Urothelium cell line (cell line): Measurements from ENCODE around the gene PANX3.
"Not testable (repeated sequence)": the region's sequence is repeated elsewhere in the genome, so short reads cannot be mapped to it uniquely, and the experiment has no call there.

Experiments
- DNase-seq: peaks from one replicate; pipeline ENCODE4 v3.0.0; 2011; ENCODE audit warnings: low spot score, mixed read lengths
- FAIRE-seq: peaks from 2 replicates; lab custom pipeline; 2011; peaks lifted over from hg19 to GRCh38; lab: Jason Lieb, UNC

The PANX3 gene, protein sequence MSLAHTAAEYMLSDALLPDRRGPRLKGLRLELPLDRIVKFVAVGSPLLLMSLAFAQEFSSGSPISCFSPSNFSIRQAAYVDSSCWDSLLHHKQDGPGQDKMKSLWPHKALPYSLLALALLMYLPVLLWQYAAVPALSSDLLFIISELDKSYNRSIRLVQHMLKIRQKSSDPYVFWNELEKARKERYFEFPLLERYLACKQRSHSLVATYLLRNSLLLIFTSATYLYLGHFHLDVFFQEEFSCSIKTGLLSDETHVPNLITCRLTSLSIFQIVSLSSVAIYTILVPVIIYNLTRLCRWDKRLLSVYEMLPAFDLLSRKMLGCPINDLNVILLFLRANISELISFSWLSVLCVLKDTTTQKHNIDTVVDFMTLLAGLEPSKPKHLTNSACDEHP

DNA sequence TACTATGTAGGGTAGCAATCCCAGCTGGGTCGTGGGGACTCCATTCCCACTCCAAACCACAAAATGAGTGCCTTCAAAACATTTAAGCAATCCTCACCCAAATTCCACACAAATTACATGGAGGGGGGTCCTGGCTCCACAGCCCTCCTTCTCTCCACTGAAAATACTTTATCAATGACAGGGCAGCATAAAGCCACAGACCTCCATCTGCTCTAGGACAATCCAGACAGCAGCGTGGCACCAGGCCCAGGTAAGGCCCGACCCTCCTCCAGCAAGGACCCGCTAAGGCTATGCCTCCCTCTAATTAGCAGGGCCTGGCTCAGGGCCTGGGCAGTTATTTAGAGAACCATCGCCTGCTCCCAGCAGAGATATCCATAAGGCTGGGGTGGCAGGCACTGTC, at the start of gene PANX3:
Gene PANX3, plus strand, starts transcription at position 365 of the 400 bp plus-strand sequence. CDS start 129 bp downstream, outside the sequence.
- no peak for FAIRE-seq
- no peak for DNase-seq

DNA sequence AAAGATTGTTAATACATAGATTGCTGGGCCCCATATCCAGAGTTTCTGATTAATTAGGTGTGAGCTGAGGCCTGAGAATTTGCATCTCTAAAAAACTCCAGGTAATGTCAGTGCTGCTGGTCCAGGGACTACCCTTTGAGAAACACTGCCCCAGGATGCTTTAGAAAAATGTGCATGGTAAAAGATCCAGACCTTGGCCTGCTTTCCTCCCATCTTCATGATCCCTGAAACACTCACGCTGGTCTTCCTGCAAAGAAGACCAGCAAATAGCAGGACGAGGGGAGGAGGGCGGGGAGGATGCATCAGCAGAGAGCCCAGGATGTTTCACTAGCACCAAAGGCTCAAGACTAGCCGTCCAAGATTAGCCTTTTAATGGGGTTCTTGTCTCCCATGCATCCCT, 41.5 kb upstream of the PANX3 start, which contains the start of gene OR8A1:
Gene OR8A1, plus strand, starts transcription at position 301 of the 400 bp plus-strand sequence. CDS start 123 bp downstream, outside the sequence.
- FAIRE-seq: no peak
- no peak for DNase-seq

DNA sequence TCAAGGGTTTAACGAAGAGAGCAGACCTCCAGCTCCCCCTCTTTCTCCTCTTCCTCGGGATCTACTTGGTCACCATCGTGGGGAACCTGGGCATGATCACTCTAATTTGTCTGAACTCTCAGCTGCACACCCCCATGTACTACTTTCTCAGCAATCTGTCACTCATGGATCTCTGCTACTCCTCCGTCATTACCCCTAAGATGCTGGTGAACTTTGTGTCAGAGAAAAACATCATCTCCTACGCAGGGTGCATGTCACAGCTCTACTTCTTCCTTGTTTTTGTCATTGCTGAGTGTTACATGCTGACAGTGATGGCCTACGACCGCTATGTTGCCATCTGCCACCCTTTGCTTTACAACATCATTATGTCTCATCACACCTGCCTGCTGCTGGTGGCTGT, 41.1 kb upstream of the PANX3 start:
- FAIRE-seq (no peak), DNase-seq (no peak)

DNA sequence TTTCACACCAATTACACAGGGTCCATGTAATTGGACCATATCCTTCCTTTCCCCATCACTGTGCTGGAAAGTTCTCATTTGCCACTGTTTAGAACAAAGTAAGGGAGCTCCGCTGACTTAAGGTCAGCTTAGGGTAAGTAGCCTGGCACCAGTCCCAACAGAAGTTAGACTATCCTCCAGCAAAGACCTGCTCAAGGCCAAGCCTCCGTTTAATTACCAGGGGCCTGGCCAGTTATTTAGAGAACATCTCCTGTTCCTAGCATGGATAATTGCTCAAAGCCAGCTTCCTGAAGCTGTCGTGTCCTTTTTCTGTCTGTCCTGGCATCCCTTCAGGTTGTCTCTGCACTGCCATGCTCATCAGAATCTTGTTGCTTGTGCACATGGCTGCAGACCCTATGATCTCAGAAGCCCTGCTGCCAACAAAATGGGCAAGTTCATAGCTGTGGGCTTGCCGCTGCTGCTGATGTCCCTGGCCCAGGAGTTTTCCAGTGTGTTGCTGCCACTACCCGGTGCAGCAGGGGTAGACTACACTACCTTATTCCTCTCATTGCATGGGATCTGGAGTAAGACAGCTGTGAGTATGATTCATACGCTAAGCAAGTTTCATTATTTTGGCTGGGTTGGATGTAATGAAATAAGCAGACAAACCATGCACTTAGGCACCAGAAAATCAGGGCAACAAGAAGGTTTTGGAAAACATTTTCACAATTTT, 33.4 kb upstream of the PANX3 start:
- no peak for DNase-seq
- no peak for FAIRE-seq

DNA sequence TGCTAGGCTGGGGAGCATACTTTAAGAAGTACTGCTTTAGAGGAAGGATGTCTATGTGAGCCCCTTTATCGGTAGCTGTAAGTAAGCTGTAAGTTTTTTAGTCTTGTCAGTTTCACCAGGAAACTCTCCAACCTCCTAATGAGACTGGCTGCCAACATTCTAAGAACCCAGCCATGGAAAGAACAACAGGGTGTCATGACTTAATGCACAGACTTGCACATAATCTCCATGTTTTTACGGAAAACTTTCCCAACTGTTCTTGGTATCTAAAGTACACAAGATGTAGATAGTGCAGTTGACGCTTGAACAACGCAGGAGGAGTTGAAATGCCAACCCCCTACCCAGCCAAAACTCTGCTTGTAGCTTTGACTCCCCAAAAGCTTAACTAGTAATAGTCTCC, 32.5 kb upstream of the PANX3 start:
- FAIRE-seq (no peak), DNase-seq (no peak)

DNA sequence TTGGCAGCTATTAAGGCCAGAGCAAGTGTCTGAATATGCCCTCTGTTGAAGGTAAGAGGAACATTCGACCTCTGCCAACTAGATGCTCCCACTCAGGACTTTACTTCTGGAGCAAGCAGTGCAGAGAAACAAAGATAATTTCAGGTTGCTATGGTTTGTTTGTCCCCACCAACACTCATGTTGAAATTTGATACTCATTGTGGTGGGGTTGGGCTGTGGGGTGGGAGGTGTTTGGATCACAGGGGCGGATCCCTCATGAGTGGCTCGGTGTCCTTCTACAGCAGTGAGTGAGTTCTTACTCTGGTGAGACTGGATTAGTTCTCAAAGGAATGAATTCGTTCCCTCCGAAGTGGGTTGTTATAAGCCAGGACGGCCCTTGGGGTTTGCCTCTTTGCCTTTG, 29.4 kb upstream of the PANX3 start:
- DNase-seq (no peak), FAIRE-seq (no peak)

DNA sequence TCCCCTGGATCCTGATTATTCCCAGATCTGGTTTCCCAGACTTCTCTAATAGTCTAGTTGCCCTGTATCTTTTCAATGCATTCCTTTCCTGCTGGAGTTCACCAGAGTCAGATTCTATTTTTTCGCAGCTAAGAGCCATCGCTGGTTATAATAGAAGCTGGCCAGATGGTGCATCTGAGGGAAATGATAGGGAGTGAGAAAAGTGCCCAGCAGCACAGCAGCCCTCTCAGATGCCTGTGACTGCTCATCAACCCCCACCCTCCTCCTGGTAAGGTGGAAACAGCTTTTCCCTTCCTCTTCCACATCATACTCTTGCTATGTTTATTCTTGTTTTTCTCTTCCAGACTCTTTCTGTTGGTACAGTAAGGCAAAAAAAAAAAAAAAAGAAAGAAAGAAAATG, 28.7 kb upstream of the PANX3 start:
- FAIRE-seq (no peak), DNase-seq (no peak)

DNA sequence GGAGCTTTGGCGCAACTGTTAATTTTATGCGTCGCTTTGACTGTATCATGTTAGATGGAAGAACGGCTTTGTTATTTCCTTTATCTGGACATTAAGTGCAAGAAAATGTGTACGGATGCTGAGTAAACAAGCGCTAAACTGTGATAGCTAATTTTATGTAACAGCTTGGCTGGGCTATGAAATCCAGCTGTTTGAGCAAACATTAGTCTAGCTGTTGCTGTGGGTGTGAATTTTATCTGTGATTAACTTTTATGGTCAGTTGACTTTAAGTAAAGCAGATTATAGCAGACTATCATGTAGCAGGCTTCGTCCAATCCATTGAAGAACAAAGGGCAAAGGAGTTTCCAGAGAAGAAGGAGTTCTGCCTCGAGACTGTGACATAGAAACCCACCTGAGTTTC, 27.4 kb upstream of the PANX3 start:
- DNase-seq (no peak), FAIRE-seq (no peak)

DNA sequence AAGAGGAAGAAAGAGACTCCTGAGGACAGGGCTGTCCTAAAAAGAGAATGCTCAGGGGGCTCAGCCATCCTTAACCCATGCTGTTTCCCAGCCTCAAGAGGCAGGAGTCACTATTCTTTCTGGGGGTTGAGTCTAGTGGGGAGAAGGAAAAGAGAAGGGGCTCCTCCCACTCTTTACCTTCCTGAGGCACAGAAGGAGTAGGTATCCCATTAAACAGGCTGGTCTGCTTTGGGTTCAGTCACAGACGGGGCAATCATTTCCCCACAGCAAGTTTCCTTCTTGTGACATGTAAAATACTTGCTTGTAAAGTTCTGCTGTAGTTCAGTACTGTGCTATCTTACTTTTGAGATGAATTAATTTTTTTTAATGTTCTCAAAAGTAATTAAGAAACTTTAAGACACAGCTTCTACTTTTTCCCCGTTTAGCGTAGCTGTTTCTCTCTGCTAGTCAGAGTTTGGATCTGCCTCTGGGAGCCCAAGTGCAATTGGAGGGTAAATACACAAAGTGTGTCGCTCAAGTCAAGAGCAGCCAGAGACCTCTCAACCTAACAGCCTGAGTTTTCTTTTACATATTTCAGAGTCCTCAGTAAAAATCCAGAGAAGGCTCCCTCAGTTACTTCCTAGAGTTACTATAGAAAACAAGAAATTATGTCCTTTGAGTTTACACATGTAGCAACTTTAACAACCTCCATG, 26.4 kb upstream of the PANX3 start:
- FAIRE-seq: no peak
- DNase-seq: no peak

DNA sequence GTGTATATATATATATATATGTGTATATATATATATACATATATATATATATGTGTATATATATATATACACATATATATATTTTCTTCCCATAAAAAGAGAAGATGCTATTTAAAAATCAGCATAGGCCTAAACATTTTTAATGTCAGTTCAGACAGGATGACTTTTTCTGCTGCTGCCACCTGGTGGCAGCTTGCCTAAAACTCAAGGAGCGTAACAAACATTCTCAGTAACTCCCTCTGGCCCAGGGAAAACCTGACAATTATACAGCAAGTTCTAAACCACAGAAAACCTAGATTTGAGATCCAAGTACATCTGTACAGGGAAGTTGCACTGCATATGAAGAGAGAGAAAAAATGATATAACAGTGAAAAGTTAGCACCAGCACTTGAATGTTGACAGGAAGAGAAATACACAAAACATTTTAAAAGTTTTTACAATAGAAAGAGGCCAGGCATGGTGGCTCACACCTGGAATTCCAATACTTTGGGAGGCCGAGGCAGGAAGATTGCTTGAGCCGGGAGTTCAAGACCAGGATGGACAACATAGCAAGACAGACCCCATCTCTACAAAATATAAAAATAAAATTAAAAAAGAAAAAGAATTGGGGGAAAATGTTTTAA, 24.9 kb upstream of the PANX3 start:
- FAIRE-seq: no peak
- DNase-seq: peak; percentile 35

DNA sequence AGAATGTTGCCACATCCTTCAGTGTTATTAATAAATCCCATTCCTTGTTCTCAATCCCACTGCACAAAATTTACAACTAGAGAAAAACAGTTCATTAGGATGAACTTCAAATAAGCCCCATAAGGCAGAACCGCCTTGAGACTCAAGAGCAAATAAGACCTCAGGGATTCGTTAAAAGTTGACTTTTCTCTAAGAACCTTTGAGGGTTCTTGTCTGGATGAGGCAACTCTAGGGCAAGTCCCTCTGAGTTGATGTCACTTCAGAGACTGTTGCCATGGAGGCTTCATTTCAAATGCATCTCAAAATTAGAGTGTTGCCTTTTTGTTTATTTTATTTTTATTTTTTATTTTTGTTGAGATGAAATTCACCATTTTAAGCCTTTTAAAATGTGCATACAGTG, 19.8 kb upstream of the PANX3 start:
- no peak for FAIRE-seq
- no peak for DNase-seq

DNA sequence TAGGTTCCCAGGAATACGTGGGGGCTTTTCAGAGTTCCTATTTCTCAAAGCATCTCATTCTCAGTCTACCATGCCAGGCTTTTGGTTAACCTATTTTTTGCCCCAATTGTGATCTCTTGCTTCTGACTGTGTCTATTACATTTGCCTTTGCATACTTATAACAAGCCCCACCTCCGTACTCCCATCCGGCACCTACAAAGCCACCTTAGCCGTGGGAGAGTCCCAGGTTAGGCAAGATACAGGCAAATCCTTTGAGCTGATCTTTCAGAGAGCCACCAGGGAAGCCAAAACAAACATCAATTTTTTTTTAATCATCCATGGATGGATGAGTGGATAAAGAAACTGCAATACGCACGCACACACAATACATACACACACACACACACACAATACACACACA, 18.6 kb upstream of the PANX3 start:
- FAIRE-seq (no peak), DNase-seq (no peak)

DNA sequence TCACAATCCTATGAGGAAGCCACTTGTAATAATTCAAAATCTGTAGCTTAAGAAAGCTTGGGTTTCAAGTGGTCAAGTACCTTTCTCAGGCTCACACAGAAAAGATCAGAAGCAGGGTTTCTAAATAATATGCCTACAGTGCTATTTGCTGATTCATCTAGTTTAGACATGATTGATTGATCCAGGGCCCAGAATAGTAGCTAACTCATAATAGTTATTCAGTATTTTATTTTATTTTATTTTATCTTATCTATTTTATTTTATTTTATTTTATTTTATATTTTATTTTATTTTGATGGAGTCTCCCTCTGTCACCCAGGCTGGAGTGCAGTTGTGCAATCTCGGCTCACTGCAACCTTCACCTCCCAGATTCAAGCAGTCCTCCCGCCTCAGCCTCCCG, 15.9 kb upstream of the PANX3 start:
- FAIRE-seq: no peak

DNA sequence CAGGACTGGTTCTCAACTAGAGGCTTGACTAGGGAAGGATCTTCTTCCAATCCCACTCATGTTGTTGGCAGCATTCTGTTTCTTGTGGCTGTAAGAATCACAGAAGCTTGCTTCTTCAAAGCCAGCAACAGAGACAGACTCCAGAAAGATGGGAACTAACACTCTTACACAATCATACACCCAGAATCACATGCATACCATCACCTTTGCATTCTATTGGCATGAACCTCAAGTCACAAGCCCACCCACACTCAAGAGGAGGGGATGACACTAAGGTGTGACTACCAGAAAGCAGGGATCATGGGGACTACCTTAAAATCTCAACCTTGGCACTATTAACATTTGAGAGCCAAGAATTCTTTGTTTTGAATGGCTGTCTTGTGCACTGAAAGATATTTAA, 13.6 kb upstream of the PANX3 start:
- FAIRE-seq (no peak), DNase-seq (no peak)

More for the DNA sequence above, 15.9 kb upstream of the PANX3 start:
- no peak for DNase-seq

DNA sequence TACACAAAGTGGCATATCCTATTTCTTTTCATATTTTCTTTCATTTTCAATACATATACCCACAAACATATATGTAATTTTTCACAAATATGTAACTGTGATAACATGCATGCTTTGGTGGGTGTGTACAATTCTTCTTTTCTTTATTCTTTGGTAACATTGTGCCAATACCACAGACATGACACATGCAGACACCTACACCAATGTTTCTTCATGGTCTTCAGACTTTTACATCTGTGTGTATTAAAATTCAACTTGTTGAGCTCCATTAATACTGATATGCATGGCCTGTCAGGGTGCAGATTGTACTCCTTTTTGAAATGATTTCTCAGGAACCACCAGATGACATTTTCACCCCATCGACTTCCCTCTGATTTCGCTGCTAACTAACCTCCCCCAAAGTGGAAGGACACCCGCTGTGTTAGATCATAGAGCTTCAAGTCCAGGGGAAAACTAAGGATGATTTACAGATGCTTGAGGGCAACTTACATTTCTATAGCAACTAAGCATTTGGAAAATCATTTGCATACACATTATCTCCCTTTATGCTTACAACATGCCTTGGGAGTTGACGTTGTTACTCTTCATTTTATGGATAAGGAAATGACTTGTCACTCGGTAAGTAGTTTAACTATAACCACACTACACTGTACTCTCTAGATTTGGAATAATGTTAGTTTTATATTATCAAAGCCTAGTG, 10.5 kb upstream of the PANX3 start:
- no peak for DNase-seq
- no peak for FAIRE-seq

DNA sequence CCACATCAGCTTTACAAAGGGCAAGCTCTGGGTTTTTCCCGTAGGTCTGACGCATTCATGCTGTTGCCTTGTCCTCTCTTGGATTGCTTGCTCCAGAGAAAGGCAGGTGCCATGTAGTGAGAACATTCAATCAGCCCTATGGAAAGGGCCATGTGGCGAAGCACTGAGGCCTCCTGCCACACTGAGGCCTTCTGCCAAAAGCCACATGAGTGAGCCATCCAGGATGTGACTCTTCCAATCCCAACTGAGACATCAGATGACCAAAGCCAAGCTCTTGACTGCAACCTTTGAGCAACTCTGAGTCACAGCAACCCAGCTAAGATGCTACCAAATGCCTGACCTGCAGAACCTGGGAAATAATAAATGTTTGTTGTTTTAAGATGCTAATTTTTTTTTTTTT, 9.0 kb upstream of the PANX3 start:
- no peak for FAIRE-seq
- DNase-seq: peak; percentile 9

DNA sequence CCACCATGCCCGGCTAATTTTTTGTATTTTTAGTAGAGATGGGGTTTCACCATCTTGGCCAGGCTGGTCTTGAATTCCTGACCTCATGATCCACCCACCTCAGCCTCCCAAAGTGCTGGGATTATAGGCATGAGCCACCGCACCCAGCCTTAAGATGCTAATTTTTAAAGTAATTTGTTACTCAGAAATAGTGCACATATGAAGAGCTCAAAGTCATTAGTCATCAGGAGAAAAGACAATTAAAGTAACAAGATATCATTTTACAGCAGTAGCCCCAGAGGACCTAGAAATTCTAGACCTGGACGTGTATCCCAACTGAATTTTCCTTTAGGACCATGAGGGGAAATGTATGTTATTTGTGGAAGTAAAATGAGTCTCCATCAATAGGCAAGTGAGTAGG, 8.5 kb upstream of the PANX3 start:
- DNase-seq, FAIRE-seq: not testable (repeated sequence)

DNA sequence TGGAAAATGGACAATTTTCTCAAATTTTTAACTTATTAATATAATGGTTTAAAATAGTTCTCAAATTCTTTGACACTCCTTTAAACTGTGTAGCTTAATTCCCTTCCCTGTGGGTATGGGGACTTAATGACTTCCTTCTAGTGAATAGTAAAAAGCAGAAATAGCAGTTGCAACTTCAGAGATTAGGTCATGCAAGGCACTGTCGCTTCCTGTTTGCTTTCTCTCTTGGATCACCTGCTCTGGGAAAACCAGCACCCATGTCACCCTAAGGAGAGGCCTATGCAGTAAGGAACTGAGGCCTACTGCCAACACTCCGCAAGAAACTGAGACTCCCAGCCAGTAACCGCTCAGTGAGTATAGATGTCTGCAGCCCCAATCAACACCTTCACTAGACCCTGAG, 5.5 kb upstream of the PANX3 start:
- FAIRE-seq (no peak), DNase-seq (no peak)

DNA sequence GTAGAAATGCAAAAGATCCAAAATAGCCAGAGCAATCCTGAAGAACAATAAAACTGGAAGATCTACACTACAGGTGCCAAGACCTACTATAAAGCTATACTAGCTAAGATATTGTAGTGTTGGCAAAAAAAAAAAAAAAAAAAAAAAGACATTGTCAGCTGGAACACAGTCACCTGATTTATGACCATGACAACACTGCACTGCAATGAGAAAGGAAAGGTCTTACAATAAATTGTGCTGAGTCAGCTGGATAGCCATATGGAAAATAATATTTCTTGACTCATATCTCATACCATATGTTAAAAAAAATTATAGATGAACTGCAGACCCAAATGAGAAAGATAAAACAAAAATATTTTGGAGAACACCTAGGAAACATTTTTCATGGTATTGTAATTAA, 3.1 kb upstream of the PANX3 start:
- DNase-seq (no peak), FAIRE-seq (no peak)

DNA sequence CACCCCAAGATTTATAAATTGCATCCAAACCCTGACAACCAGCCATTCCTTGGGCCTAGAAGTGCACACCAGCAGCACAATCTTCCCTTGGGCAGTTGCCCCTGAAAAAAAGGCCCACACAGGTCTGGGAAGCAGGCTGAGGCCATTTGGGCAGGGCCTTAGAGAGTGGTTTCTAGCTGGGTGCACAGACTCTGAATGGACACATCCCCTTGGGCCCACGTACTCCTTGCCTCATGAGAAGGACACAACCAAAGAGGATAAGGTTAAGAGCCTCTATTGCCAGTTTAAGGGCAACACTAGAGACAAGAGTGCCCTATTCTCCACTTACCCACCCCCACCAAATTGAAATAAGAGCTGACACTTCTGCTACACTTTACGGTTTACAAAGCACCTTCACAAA, 933 bp upstream of the PANX3 start:
- DNase-seq (no peak), FAIRE-seq (no peak)

DNA sequence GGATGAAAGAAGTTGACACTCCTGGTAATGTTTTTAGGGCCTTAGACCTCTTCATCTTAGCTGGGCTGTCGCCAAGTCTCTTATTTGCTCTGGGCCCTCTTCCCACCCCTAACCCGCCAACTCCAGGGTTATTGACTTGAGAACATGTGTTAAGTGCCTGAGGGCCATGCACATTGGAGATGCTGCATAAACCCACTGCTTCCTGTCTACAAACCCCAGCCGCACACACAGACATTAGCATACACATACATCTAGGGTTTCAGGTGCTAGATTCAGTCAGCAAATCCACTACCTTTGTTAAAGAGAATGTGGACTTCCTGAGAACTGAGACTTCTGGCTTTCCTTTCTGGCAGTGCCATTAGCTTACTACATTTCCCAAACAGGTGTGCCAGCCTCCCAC, 817 bp downstream of the PANX3 start:
- FAIRE-seq: no peak
- no peak for DNase-seq
